ENCODE data around the gene SPDYE6. TPM values are rescaled to one million over a fixed set of nuclear protein-coding genes. Genes with fewer than 3 reads are reported as not detected.

Gene SPDYE6
- total RNA-seq, 4 donors from 2014 or later, result not detected

DNA sequence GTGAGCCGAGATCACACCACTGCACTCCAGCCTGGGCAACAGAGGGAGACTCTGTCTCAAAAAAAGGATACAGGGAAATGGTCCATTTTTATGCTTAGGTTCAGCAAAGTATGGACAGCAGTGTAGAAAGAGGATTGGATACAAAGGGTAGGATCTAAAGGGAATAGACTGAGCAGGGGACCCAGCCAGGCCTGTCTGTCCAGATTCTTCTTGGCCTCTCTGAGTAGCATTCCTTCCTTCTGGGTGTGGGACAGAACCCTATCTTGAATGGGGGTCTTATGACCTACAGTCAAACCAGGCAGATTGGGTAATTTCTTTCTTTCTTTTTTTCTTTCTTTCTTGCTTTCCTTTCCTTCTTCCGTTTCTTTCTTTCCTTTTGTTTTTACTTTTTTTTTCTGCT lies 43.9 kb downstream of the SPDYE6 start:
- DNase-seq, result no peak
- Histone ChIP-seq H3K4me1 (peaks cover 9% of the 10 kb centered on the region in 2 donors), H3K27ac (peak overlapping the region; percentile 10 to 30 (median 24)), H3K27me3 (no peaks in the 10 kb centered on the region), H3K9me3 (no peaks in the 10 kb centered on the region), H3K4me3 (replicated peaks in 1 of 3) (no peak overlapping the region), H3K36me3 (peaks cover 4 to 5% of the 10 kb centered on the region in 2 donors)
- TF ChIP-seq POLR2A (IDR thresholded peaks at IDR 0.05) (no peak), CTCF (IDR thresholded peaks at IDR 0.05) (no peak)
- WGBS, 2 donors, result 68% methylated on average over 2 of the region's 2 CpGs
- intact Hi-C loops (cut with DNase I), result no loop called here

GRCh38 chr7:102310414-102310815 lies 45.8 kb downstream of the SPDYE6 start:
- Histone ChIP-seq H3K4me3 (replicated peaks in 1 of 3) (no peak overlapping the region), H3K27ac (no peak overlapping the region), H3K9me3 (no peaks in the 10 kb centered on the region), H3K36me3 (peaks cover 4 to 5% of the 10 kb centered on the region in 2 donors), H3K27me3 (no peaks in the 10 kb centered on the region), H3K4me1 (peaks cover 19 to 20% of the 10 kb centered on the region in 2 donors)
- 88 to 89% methylated on average over 9 of the region's 9 CpGs for whole genome bisulfite sequencing, 2 donors
- intact Hi-C loops (cut with DNase I), result no loop called here
- TF ChIP-seq CTCF (IDR thresholded peaks at IDR 0.05) (no peak), POLR2A (IDR thresholded peaks at IDR 0.05) (no peak)
- DNase-seq, result no peak

DNA sequence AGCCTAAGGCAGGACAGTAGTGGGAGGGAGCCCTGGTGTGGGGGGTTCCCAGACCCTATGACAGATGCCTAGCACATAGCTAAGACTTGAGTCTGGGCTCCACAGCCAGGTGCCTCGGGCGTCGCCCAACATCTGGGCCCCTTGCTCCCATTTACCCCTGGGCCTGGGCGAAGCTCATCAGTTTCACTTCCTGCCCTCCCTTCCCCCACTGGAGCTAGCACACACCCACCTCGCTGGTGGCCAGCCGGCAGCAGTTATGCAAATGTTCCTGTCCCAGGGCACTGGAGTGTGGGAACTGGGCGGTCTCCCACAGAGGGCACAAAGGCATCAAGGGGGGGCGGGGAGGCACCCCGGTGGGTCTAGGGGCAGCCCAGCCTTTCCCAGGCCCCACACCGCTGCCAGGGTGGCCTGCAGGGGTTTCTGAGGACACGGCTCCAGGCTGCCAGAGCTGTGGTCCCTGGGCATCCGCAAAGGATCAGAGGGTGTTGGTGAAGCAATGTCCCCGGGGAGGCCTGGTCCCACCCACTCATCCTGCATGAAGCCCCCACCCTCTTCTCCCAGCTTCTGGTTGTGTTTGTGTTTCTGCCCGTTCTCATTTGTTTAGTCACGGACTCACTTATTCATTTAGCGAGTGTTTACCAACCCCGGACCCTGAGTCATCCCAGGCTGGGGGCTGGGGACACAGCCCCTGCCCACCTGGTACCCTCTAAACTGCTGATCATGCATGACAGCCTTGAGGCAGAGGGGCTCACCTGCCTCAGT lies 49.1 kb downstream of the SPDYE6 start:
- intact Hi-C loops (cut with DNase I), result no loop called here
- peak overlapping the region in 1 of 3 donors; percentile 12 for H3K4me3 ChIP-seq (replicated peaks in 1 of 3)
- H3K27me3 ChIP-seq, result no peaks in the 10 kb centered on the region
- peak; percentile 95 for DNase-seq
- H3K36me3 ChIP-seq, result no peaks in the 10 kb centered on the region
- 28 to 43% methylated on average over 9 to 13 of the region's 17 CpGs for WGBS, 2 donors
- TF ChIP-seq CTCF (IDR thresholded peaks at IDR 0.05), result no peak
- TF ChIP-seq POLR2A (IDR thresholded peaks at IDR 0.05), result peak in 1 of 2 donors; percentile 23
- peaks cover 15 to 24% of the 10 kb centered on the region in 2 donors for H3K4me1 ChIP-seq
- H3K27ac ChIP-seq, result peak overlapping the region; percentile 38 to 70 (median 61)
- no peaks in the 10 kb centered on the region for H3K9me3 ChIP-seq

- Histone ChIP-seq H3K9me3 (no peaks in the 10 kb centered on the region), H3K36me3 (no peaks in the 10 kb centered on the region), H3K27ac (no peak overlapping the region), H3K27me3 (no peaks in the 10 kb centered on the region), H3K4me3 (replicated peaks in 1 of 3) (no peak overlapping the region), H3K4me1 (peaks cover 20 to 29% of the 10 kb centered on the region in 2 donors)
- WGBS, 2 donors, result 89 to 94% methylated on average over 17 of the region's 17 CpGs
- no peak for DNase-seq
- TF ChIP-seq CTCF (IDR thresholded peaks at IDR 0.05) (no peak), POLR2A (IDR thresholded peaks at IDR 0.05) (no peak)
- intact Hi-C loops (cut with DNase I), result no loop called here
Measured at GRCh38 chr7:102305414-102306268, 50.6 kb downstream of the SPDYE6 start.

All from thyroid gland (tissue), 4 donors.